ENCODE data around the gene MMP10.

Gene MMP10

DNA sequence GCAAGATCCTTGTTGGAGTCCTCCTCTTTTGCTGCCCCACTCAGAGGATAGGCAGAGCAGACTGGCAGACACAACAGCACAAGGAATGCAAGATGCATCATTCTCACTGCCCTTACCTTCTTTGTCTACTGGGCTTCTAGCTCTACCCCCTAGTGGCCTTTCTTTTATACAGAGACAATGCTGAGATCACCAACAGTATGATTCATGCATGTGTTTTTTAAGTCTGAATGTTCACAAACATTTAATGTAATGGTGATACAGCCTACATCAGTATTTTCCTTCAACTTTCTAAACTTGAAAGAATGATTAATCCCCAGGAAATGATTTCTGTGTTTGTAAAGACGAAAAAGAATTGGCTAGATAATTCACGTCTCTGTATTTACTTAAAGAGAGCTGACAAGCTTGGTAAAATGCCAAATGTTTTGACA, at the start of gene MMP10:
Gene MMP10 (minus strand): TSS at position 138 of the 428 bp plus-strand sequence. CDS start 37 bp downstream, at position 101.
- DNase-seq = no peak

GRCh38 chr11:102829316-102830000, 49.0 kb upstream of the MMP10 start:
- no peak for DNase-seq

DNA sequence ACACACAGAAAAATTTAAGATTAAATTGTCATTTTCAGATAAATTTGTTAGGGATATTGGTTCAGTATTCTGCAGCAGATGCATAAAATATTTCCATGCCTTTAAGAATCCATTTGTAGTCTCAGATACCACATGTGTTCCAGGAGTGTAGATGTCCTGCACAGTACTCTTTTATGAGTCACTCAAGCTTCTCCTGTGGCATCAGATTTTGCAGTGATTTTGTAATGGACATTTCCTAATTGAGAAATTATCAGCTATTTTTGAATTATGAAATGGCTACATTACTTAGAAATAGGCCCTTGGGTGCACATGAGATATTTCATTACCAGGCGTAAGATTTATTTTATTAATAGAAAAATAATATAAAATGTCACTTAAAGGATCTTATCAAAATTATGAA, 44.1 kb upstream of the MMP10 start:
- no peak for DNase-seq

GRCh38 chr11:102819491-102819890, 39.1 kb upstream of the MMP10 start:
- no peak for DNase-seq

GRCh38 chr11:102813484-102813883, 33.1 kb upstream of the MMP10 start:
- DNase-seq = no peak

GRCh38 chr11:102812188-102812587, 31.8 kb upstream of the MMP10 start:
- DNase-seq = no peak

DNA sequence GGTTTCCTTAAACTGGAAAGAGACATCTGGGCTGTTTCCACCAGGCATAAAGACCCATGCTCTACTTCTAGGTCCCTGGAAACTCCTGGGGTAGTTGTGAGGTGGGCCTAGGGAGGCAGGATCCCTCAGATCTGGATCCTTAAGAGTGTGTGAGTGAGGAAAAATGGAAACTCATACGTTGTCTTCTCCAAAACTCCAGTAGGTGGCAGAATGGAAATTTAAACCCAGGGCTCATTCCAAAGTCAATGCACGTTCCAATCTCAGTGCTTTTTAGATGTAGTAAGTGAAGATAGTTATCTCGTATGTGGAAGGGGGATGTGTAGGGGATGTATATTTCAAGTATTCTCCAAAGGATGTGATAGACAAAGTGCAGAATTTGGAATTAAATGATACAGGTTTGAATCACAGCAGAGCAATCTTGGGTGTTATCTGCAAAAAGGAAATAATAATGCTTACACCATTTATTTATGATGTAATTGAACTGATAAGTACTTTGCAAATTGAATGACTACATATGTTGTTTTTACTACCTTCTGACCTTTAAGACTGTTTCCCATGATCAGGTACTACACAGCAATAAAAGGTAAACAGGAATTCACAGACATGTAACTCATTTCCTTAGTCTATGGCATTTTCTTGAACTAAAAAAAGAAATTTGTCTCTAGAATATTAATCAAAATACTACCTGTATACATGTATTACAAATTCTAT, 30.7 kb upstream of the MMP10 start:
- no peak for DNase-seq

- DNase-seq = no peak
These were observed 29.5 kb upstream of the MMP10 start for GRCh38 chr11:102809971-102810370.

- no peak for DNase-seq
These were observed 27.5 kb upstream of the MMP10 start for GRCh38 chr11:102807921-102808320.

DNA sequence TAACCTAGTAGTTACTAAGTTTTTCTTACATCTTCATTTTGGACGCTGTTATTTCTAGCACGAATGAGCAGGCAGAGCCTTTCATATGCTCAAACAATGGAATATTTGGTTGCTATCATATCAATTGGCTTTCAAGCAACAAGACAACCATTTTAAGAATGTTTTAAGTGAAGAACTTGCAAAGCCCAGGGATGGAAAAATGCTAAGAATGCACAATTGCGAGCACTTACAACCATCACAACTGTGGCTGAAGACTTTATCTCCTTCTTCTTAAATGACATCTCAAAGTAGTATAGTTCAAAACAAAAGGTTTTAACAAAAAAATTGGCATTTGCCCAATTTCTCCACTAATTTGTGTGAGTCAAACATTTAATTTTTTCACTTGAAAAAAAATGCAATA, 25.9 kb upstream of the MMP10 start:
- no peak for DNase-seq

DNA sequence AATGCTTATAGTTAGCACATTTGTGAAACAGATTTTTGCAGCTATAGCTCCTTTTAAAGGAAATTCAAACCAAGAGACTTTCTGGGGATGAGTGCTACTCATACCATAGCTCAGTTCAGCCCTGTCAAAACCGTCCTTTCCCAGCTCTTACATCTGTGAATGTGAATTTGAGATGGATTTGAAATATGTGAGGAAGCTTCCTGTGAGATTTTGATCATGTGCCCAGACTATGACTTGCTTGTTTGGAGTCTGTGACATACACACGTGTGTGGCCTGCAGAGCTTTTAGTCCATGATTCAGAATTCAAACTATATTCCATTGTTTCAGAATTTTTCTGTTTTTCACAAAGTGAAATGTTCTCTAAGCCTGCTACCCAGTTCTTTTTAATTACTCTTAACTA, 21.9 kb upstream of the MMP10 start:
- DNase-seq = no peak

- DNase-seq = no peak
These were observed 20.3 kb upstream of the MMP10 start for GRCh38 chr11:102800767-102801166.

GRCh38 chr11:102799681-102800340, 19.4 kb upstream of the MMP10 start:
- DNase-seq = no peak

DNA sequence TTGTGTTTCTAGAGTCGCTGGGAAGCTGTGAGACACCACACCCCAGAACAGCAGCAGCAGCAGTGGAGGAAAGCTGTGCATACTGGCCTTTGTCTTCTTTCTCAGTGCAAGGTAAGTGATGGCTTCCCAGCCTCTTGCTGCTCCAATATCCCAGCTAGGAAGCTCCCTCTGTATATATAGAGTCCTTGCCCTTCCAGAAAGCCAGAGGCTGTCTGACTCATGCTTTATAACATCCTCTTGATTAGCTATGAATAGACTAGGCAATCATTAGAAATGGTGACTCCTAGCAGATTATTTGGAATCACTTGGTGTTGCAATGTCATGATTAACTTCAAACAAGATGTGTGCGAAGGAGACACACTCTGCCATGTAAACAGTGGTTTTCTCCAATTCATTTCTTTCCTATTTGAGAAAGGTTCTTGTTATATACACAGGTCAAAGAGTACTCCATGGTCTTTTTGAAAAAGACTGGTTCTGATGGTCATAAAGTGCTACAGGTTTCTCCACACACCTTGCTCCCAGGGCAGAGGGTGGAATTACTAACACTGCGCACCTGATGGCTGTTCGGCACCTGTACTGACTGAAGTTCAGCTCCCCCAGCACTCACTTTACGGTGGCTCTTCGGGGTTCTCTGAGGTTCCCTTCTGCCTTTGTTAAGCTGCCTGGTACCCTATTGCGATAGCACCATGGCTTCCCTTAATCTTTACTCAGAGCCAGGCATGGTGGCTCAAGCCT, 17.8 kb upstream of the MMP10 start, which contains the start of gene MMP1:
Gene MMP1 (minus strand): TSS at position 149 of the 735 bp plus-strand sequence. CDS start 68 bp downstream, at position 81.
- no peak for DNase-seq

DNA sequence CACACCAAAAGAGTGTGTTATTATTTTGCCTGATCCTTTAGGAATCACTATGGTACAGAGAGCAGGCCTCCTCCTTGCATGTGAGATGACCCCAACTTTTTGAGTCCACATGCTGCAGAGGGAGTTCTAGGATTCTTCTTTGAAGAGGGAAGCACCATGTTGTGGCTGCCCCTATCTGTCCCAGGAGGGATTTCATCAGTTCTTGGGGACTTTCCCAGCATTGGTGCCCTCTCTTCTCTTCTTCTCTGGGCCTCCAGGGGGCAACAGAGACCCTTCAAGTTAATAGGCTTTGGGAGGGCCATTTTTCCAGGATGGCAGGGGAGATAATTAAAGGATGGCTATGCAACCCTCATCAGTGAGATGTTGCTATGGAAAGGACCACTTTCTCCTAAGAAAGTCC, 14.0 kb upstream of the MMP10 start:
- DNase-seq = no peak

DNA sequence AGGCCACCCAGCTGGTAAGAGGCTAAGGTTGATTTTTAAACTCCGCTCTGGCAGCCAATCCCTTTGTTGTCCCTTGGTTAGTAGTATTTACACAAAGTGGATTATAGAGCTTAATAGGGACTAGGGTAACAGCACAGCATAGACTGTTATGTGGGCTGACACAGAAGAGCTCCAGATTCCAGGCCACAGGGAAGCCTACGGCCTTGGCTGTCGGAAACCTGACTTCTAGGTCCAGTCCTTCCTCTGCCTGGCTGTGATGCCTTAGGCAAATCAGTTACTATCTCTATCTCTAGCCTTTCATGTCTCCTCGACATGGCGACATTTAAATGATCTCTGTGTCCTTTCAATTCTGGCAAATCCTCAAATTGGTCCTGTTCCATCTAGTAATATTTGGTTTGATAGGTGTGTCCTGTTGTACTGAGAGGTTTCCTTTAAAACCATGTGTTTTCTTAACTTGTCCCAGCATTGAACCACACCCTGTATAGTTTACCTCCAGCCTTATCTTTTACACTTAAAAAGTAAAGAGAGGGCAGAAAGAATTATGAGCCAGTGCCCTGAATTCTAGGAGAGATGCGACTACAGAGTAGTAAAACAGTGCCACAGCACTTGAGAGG, 13.4 kb upstream of the MMP10 start:
- no peak for DNase-seq

GRCh38 chr11:102792604-102793003, 12.2 kb upstream of the MMP10 start:
- no peak for DNase-seq

- DNase-seq = no peak
These were observed 11.0 kb upstream of the MMP10 start for GRCh38 chr11:102791271-102792036.

- no peak for DNase-seq
These were observed 8.0 kb upstream of the MMP10 start for GRCh38 chr11:102788334-102788995.

DNA sequence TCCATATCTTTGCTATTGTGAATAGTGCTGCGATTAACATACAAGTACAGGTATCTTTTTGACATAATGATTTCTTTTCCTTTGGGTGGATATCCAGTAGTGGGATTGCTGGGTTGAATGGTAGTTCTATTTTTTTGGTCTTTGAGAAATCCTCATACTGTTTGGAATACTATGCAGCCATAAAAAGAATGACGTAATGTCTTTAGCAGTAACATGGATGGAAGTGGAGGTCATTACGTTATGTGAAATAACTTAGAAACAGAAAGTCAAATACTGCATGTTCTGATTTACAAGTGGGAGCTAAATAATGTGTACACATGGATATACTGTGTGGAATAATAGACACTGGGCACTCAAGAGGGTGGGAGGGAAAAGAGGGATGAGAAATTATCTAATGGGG, 4.0 kb upstream of the MMP10 start:
- DNase-seq = no peak

- DNase-seq = no peak
These were observed 3.3 kb upstream of the MMP10 start for GRCh38 chr11:102783720-102784119.

Measured in CD4-positive, alpha-beta T cell treated with Interferon alpha-2 for 1 hour (primary cell).